ENCODE measurements around the gene PTMS.

DNA sequence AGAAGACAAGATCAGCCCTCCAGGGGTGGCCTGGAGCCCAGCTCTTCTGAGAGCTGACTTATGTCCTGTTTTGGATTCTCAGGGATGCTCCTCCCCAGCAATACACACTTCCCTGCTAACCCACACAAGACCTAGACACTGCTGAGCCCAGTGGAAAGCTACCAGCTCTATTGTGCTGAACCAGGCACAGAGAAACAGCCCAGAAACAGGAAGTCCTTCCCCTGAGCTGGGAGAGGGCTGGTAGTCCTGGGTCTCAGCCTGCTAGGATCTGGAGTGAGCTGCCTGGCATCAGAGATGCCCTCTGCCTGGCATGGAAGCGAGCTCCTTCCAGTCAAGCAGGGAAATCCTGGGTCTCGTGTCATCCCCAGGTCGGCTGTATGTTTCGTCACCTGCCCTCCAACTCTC lies 4.9 kb downstream of the PTMS start:
- no peak for TF ChIP-seq POLR2A (IDR thresholded peaks at IDR 0.05)
- TF ChIP-seq, protein P1, sequence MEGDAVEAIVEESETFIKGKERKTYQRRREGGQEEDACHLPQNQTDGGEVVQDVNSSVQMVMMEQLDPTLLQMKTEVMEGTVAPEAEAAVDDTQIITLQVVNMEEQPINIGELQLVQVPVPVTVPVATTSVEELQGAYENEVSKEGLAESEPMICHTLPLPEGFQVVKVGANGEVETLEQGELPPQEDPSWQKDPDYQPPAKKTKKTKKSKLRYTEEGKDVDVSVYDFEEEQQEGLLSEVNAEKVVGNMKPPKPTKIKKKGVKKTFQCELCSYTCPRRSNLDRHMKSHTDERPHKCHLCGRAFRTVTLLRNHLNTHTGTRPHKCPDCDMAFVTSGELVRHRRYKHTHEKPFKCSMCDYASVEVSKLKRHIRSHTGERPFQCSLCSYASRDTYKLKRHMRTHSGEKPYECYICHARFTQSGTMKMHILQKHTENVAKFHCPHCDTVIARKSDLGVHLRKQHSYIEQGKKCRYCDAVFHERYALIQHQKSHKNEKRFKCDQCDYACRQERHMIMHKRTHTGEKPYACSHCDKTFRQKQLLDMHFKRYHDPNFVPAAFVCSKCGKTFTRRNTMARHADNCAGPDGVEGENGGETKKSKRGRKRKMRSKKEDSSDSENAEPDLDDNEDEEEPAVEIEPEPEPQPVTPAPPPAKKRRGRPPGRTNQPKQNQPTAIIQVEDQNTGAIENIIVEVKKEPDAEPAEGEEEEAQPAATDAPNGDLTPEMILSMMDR (IDR thresholded peaks at IDR 0.05), result no peak
- TF ChIP-seq POLR2AphosphoS5 (IDR thresholded peaks at IDR 0.05), result peak; percentile 15

Measured in prostate gland (tissue), 2 donors.